ENCODE measurements around the gene HOXB3. TPM values are rescaled to one million over a fixed set of nuclear protein-coding genes. Genes with fewer than 3 reads are reported as not detected.

The HOXB3 gene
- total and polyA plus RNA-seq, 2 of the 4 experiments (the other 2 are of a cell fraction) = 6.3 to 59.6 TPM

DNA sequence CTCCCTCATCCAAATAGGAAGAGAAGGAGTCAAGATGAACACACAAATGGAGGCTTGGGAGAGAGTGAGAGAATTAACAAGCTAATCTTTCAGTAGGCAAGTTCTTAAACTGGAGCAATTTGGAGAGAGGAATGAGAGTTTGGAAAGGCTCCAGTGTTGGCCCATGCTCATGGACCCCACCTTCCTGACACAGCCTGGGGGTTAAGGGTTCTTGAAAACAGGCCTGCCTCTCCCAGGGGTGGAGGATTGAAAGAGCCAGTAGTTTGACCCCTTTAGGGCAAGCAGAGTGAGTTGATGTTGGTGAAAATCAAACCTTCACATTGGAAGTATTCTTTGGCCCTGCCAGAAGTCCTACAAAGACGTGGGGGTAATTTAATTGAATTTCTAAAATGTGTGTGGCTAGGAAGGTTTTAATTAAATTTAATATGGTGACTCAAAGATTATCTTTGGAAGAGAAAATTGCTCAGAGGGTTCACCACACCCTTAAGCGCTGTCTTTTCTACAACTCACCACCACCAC is 5.8 kb downstream of the HOXB3 start:
- Histone ChIP-seq H3K79me1 (ENCODE audit: low read depth in 1 of 2, low read length in 2 of 2) (no peaks in the 10 kb centered on the region), H3K9ac (ENCODE audit: low read depth, low read length) (peak overlapping the region; percentile 64), H3K23ac (ENCODE audit: low read depth, low read length) (peak overlapping the region; percentile 97), H4K8ac (ENCODE audit: low read depth in 2 of 2, low read length in 2 of 2) (peak overlapping the region; percentile 89), H2AFZ (replicated peaks; ENCODE audit: low read length, poor library complexity) (peak overlapping the region; percentile 50), H3K14ac (replicated peaks; ENCODE audit: low read depth, low read length) (peak overlapping the region; percentile 92), H2AK9ac (replicated peaks; ENCODE audit: low read depth, low read length, poor library complexity) (peak overlapping the region; percentile 65), H3K9me1 (ENCODE audit: insufficient read depth, low read length) (no peaks in the 10 kb centered on the region; the same call in 1 of the 2 replicates), H2AK5ac (ENCODE audit: low read depth, low read length) (peak overlapping the region; percentile 76), H3K9me3 (ENCODE audit: control insufficient read depth, insufficient read depth, low read length) (no peaks in the 10 kb centered on the region), H2BK20ac (ENCODE audit: low read depth, low read length) (peak overlapping the region; percentile 76), H2BK120ac (ENCODE audit: low read depth, low read length) (peak overlapping the region; percentile 97), H4K91ac (ENCODE audit: insufficient read depth, low read depth, low read length) (peak overlapping the region; percentile 90), H3K4me1 (ENCODE audit: control insufficient read depth, insufficient read depth, low read length) (peaks cover 10% of the 10 kb centered on the region), H3K27ac (ENCODE audit: insufficient read depth, low read length) (peak overlapping the region; percentile 99), H4K20me1 (ENCODE audit: insufficient read depth, low read length) (no peaks in the 10 kb centered on the region; the same call in 1 of the 2 replicates), H3K18ac (ENCODE audit: low read depth, low read length) (peak overlapping the region; percentile 85), H3K56ac (ENCODE audit: extremely low read depth, insufficient read depth, low read length) (peak overlapping the region; percentile 81; the same call in 1 of the 2 replicates), H2BK15ac (ENCODE audit: low read depth, low read length) (peak overlapping the region; percentile 89; the same call in 2 of the 3 replicates), H3K27me3 (ENCODE audit: control insufficient read depth, insufficient read depth, low read length) (no peaks in the 10 kb centered on the region), H3K4me2 (ENCODE audit: low read depth, low read length) (peak overlapping the region; percentile 98), H3K4me3 (ENCODE audit: insufficient read depth, low read depth, low read length) (peak overlapping the region; percentile 91), H4K5ac (ENCODE audit: low read depth, low read length) (peak overlapping the region; percentile 78), H3K36me3 (ENCODE audit: control insufficient read depth, insufficient read depth, low read length) (peaks cover 14% of the 10 kb centered on the region; the same call in 1 of the 2 replicates), H3K4ac (ENCODE audit: low read depth, low read length) (peak overlapping the region; percentile 99), H2BK5ac (ENCODE audit: low read depth, low read length, poor library complexity, severe bottlenecking) (peak overlapping the region; percentile 99)
- no peak for TF ChIP-seq CHD1 (IDR thresholded peaks at IDR 0.05; ENCODE audit: low read depth, low read length)
- ChIA-PET POLR2A (ENCODE audit: unreplicated experiment) (interaction anchor here (0.6 kb wide), 1 partner anchor 20 kb away, joined by 5 read pairs; no protein-coding TSS in a partner anchor), CTCF (interaction anchor here (1.7 kb wide), 1 partner anchor 92 kb away, joined by 4 read pairs; no protein-coding TSS in a partner anchor)
- DNase-seq (peak; percentile 39), ATAC-seq (ENCODE audit: low read depth) (no peak)
- dilution Hi-C loops (cut with HindIII; ENCODE audit: low sequenced_read_pairs, unreplicated experiment) (no loop called here), intact Hi-C loops (cut with micrococcal nuclease) (no loop called here), in situ Hi-C loops (cut with MboI; ENCODE audit: low sequenced_read_pairs) (no loop called here)
- BruUV-seq (replicated peaks) = no TSS peak
- 20% methylated on average over 1 of the region's 2 CpGs; no CpG with 5 or more reads in 1 of the 2 experiments for WGBS, 2 experiments (ENCODE audit: extremely low coverage in 2 of 2, insufficient read length in 1 of 2)
